ENCODE results near the gene KMT5C.

The KMT5C gene

DNA sequence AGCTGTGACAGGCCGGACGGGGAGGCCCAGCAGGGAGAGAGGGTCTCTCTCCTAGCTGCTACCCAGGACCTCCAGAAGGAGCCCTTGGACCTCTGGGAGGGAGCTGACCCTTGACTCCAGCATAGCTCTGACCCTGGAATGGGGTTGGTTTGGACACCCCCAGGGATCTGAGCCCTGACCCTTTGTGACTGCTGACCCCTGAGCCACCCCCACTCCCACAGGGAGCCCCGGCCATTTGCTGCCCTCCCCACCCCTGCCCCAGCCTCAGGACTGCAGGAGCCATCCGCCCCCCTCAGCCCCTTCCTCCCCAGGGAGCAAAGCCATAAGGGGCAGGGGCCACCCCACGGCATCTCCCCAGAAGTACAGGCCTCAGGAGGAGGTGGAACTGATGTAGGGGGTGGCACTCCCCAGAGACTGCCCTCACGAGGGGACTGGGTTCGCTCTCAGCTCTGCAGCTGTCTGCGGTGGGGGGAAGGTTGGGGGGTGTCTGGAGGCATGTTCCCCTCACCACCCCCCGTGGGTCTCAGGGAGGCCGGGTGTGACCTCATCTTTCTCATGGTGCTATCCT lies 7.8 kb downstream of the KMT5C start:
- no peak for DNase-seq (ENCODE audit: low read depth in 2 of 2)

DNA sequence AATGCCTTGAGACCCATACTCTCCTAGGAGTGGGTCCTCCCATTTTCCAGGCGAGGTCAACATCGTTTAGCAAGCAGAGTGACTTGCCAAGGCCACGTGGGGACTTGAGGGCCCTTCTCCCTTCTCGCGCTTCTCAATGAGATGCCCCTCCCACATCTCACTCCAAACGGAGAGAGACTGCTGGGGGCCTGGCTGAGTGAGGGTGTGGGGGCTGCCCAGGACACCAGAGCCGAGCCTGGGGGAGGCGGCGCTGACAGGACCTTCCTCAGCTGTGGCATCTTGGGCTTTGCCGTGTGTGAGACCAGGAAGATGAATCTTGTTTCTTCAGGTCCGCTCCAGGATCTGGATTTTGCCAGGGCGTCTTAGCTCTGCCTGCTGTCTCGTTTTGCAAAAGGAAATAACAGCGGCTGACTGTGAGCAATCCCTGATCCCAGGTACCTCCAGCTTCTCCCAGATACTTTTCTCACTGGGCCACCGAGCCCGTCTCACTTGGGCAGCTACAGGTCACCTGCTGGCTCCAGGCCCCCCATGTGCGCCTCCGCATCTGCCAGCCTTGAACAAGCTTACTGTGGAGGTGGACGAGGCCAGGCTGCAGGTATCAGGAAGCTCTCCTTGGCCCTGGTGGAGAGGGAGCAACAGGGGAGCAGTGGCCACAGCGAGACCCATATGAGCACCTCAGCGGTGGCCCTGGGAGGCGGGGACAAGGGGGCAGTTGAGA lies 8.8 kb downstream of the KMT5C start:
- no peak for DNase-seq (ENCODE audit: low read depth in 2 of 2)

- DNase-seq (ENCODE audit: low read depth in 2 of 2), result no peak
These were observed 11.1 kb downstream of the KMT5C start for GRCh38 chr19:55350620-55351315.

GRCh38 chr19:55352040-55352439 lies 12.4 kb downstream of the KMT5C start:
- DNase-seq (ENCODE audit: low read depth in 2 of 2), result no peak

- no peak for DNase-seq (ENCODE audit: low read depth in 2 of 2)
These were observed 13.0 kb downstream of the KMT5C start for GRCh38 chr19:55352549-55353145.

DNA sequence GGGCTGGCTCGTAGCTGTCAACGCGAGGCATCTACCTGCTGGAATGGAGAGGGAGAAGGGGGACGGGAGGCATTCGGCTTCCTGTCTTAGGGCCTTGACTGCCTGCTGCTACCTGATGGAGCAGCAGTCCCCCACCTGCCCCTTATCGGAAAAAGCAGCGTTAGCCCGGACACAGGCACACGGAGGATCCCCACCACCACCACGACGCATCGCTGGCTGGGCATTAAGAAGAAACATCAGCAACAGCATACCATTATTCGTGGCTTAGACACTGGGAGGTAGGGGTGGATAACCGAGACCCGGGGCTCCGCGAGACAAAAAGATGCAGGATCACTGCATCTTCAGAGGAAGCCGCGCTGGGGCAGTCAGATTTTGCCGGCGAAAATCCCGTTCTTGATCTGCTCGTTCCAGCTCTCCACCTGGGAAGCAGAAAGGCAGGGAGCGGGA lies 13.7 kb downstream of the KMT5C start:
- DNase-seq (ENCODE audit: low read depth in 2 of 2), result no peak

- no peak for DNase-seq (ENCODE audit: low read depth in 2 of 2)
These were observed 14.4 kb downstream of the KMT5C start for GRCh38 chr19:55353803-55354697.

GRCh38 chr19:55354698-55355212 lies 15.1 kb downstream of the KMT5C start, which contains the start of gene COX6B2:
COX6B2 (minus strand) TSS chr19:55354719; CDS start chr19:55354521, 198 bp downstream.
- no peak for DNase-seq (ENCODE audit: low read depth in 2 of 2)

DNA sequence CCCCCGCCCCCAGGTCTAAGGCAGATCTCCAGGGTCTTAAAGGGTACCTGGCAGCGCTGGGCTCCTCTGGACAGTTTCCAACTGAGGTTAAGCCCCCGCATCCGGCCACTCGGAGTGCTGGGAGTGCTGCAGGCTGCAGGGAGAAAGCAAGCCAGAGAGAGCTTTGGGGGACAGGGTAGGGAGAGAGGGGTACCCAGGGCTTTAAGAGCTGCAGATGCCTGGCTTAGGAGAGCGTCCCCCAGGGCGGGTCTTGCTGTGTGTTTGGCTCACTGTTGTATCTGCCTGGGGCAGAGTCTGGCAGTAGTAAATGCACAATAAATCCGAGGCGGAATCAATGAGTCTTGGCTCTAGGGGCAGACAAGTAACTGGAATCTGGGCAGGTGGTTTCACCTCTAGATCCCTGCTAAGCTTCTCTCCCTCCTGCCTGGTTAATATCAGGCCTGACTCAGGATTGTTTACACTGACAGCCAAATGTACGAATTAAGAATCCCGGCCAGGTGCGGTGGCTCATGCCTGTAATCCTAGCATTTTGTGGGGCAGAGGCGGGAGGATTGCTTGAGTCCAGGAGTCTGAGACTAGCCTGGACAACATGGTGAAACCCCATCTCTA lies 15.6 kb downstream of the KMT5C start:
- no peak for DNase-seq (ENCODE audit: low read depth in 2 of 2)

GRCh38 chr19:55358493-55358892 lies 18.8 kb downstream of the KMT5C start:
- DNase-seq (ENCODE audit: low read depth in 2 of 2), result no peak

GRCh38 chr19:55358943-55359908 lies 19.6 kb downstream of the KMT5C start:
- DNase-seq (ENCODE audit: low read depth in 2 of 2), result no peak

- DNase-seq (ENCODE audit: low read depth in 2 of 2), result no peak
These were observed 21.2 kb downstream of the KMT5C start for GRCh38 chr19:55360902-55361301.

GRCh38 chr19:55362174-55362989 lies 22.7 kb downstream of the KMT5C start:
- DNase-seq (ENCODE audit: low read depth in 2 of 2), result no peak

GRCh38 chr19:55362990-55363716 lies 23.5 kb downstream of the KMT5C start, which contains the start of gene GARIN5B:
GARIN5B (minus strand) TSS chr19:55363260; CDS start chr19:55363066, 194 bp downstream.
- no peak for DNase-seq (ENCODE audit: low read depth in 2 of 2)

- no peak for DNase-seq (ENCODE audit: low read depth in 2 of 2)
These were observed 25.6 kb downstream of the KMT5C start for GRCh38 chr19:55365245-55365644.

GRCh38 chr19:55365964-55366363 lies 26.3 kb downstream of the KMT5C start:
- no peak for DNase-seq (ENCODE audit: low read depth in 2 of 2)

DNA sequence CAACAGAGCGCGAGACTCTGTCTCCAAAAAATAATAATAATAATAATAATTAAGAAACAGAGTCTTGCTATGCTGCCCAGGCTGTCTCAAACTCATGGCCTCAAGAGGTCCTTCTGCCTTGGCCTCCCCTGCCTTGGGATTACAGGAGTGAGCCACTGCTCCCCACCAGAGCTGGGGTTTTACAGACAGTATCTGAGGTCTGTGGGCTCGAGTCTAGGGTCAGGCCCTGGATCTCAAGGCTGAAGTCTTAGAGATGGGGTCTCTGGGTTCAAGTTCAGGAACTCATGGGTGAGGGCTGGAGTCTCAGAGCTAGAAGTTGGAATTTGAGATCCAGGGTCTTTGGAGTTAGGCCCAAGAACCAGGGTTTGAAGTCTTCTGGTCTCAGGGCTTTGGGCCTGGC lies 27.1 kb downstream of the KMT5C start:
- DNase-seq (ENCODE audit: low read depth in 2 of 2), result no peak

- DNase-seq (ENCODE audit: low read depth in 2 of 2), result no peak
These were observed 28.4 kb downstream of the KMT5C start for GRCh38 chr19:55368106-55368505.
